Measurements from ENCODE around the gene SPEF1.
A peak's percentile ranks its signal among the peaks of the same experiment; 100 is the strongest.

The SPEF1 gene

DNA sequence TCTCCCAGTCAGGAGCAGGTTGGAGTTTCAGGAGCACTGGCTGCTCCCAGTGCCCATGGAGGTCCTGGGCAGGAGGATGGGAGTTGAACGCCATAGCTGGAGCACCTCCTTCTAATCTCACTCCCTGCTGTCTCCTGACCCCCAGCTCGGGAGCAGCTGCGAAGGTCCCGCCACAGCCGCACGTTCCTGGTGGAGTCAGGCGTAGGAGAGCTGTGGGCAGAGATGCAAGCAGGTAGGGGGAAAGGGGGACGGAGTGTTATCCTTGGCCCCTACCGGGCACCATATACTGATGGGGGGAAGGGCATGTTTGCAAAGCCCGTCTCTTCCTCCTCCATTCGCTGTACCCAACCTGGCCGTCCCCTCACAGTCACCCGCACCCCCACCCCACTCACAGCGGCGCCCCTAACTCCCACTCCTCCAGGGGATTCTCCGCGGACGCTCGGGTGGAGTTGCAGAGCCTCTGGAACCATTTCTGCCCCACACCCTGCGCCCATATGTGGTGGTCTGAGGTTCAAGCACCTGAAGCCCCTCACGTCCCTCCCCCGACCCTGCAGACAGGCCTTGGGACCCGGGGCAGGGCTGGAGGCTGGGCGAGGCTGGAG is 32.1 kb downstream of the SPEF1 start:
- Histone ChIP-seq H3K9me3 (ENCODE audit: control insufficient read depth in 1 of 2, low read length in 2 of 2) (no peaks in the 10 kb centered on the region), H3K36me3 (ENCODE audit: control insufficient read depth in 1 of 2, insufficient read depth in 2 of 2, low read length in 2 of 2) (no peaks in the 10 kb centered on the region), H3K4me1 (ENCODE audit: control insufficient read depth in 1 of 2, insufficient read depth in 2 of 2, low read length in 2 of 2) (peaks cover 31 to 44% of the 10 kb centered on the region in 2 donors), H3K27me3 (ENCODE audit: control insufficient read depth in 1 of 2, insufficient read depth in 2 of 2, low read length in 2 of 2) (peaks cover 0 to 3% of the 10 kb centered on the region in 2 donors), H3K4me3 (ENCODE audit: low read depth in 1 of 2, low read length in 2 of 2) (no peak overlapping the region), H3K9ac (ENCODE audit: low read depth in 1 of 2, low read length in 2 of 2) (no peak overlapping the region), H3K27ac (ENCODE audit: low read depth, low read length) (no peak overlapping the region)

DNA sequence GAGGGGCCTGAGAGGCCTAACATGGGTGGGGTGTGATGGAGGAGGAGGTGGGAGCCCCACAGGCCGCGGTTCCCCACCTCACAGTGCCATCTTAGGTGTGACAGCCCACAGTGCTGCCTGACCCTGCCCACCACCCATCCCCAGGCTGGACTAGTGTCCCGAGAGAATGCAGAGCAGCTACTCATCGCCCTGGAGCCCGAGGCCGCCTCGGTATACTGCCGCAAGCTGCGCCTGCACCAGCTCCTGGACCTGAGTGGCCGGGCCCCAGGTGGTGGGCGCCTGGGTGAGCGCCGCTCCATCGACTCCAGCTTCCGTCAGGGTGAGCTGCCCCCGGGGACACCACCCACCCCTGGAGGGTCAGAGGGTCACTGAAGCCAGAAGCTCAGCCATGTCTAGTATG is 33.2 kb downstream of the SPEF1 start:
- Histone ChIP-seq H3K27ac (ENCODE audit: low read depth, low read length) (no peak overlapping the region), H3K9ac (ENCODE audit: low read depth in 1 of 2, low read length in 2 of 2) (no peak overlapping the region), H3K4me1 (ENCODE audit: control insufficient read depth in 1 of 2, insufficient read depth in 2 of 2, low read length in 2 of 2) (peaks cover 31 to 44% of the 10 kb centered on the region in 2 donors), H3K9me3 (ENCODE audit: control insufficient read depth in 1 of 2, low read length in 2 of 2) (no peaks in the 10 kb centered on the region), H3K27me3 (ENCODE audit: control insufficient read depth in 1 of 2, insufficient read depth in 2 of 2, low read length in 2 of 2) (peaks cover 0 to 3% of the 10 kb centered on the region in 2 donors), H3K4me3 (ENCODE audit: low read depth in 1 of 2, low read length in 2 of 2) (no peak overlapping the region), H3K36me3 (ENCODE audit: control insufficient read depth in 1 of 2, insufficient read depth in 2 of 2, low read length in 2 of 2) (no peaks in the 10 kb centered on the region)

DNA sequence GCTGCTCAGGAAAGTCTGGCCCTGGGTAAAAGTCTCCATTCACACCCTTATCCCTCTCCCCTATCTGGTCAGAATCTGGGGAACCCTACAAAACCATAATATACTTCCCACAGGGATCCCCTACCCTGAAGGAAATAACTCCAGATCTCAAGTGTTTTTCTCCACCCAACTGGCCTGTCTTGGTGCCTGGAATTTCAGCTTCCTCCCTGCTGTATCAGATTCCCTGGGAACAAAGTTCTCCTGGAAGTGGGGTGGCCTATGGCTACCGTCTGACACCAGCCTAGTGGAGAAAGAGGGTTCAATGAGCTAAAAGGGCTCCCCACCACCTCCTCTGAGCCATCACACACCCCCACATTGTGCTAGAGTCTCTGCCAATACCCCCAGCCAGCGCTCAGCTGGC is 33.8 kb downstream of the SPEF1 start:
- no peaks in the 10 kb centered on the region for H3K9me3 ChIP-seq (ENCODE audit: control insufficient read depth in 1 of 2, low read length in 2 of 2)
- H3K36me3 ChIP-seq (ENCODE audit: control insufficient read depth in 1 of 2, insufficient read depth in 2 of 2, low read length in 2 of 2): no peaks in the 10 kb centered on the region
- no peak overlapping the region for H3K9ac ChIP-seq (ENCODE audit: low read depth in 1 of 2, low read length in 2 of 2)
- H3K4me1 ChIP-seq (ENCODE audit: control insufficient read depth in 1 of 2, insufficient read depth in 2 of 2, low read length in 2 of 2): peaks cover 27 to 39% of the 10 kb centered on the region in 2 donors
- H3K4me3 ChIP-seq (ENCODE audit: low read depth in 1 of 2, low read length in 2 of 2): no peak overlapping the region
- no peak overlapping the region for H3K27ac ChIP-seq (ENCODE audit: low read depth, low read length)
- H3K27me3 ChIP-seq (ENCODE audit: control insufficient read depth in 1 of 2, insufficient read depth in 2 of 2, low read length in 2 of 2): peaks cover 0 to 3% of the 10 kb centered on the region in 2 donors

DNA sequence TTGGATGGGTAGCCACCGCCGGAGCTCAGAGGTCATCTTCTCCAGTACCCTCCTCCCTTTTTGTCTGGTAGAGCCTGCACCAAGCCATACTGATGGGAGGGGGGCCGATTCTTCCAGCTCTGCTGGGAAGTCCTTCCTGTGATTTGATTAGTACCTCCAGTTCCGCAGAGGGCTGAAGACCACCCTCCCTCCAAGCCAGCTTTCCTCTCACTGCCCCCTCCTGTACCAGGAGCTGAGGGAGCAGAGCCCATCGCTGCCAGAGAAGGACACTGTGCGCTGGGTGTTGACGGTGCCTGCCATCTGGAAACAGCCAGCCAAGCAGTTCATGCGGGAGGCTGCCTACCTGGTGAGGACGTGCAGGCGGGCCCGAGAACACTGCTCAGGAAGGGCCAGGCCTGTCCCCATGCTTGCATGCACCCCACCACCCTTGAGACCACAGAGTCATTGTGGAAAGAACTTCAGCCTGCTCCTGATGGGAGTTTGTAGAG is 35.5 kb downstream of the SPEF1 start:
- Histone ChIP-seq H3K36me3 (ENCODE audit: control insufficient read depth in 1 of 2, insufficient read depth in 2 of 2, low read length in 2 of 2) (no peaks in the 10 kb centered on the region), H3K9ac (ENCODE audit: low read depth in 1 of 2, low read length in 2 of 2) (no peak overlapping the region), H3K9me3 (ENCODE audit: control insufficient read depth in 1 of 2, low read length in 2 of 2) (no peaks in the 10 kb centered on the region), H3K4me1 (ENCODE audit: control insufficient read depth in 1 of 2, insufficient read depth in 2 of 2, low read length in 2 of 2) (peaks cover 24 to 37% of the 10 kb centered on the region in 2 donors), H3K27me3 (ENCODE audit: control insufficient read depth in 1 of 2, insufficient read depth in 2 of 2, low read length in 2 of 2) (peaks cover 0 to 3% of the 10 kb centered on the region in 2 donors), H3K4me3 (ENCODE audit: low read depth in 1 of 2, low read length in 2 of 2) (no peak overlapping the region), H3K27ac (ENCODE audit: low read depth, low read length) (no peak overlapping the region)

DNA sequence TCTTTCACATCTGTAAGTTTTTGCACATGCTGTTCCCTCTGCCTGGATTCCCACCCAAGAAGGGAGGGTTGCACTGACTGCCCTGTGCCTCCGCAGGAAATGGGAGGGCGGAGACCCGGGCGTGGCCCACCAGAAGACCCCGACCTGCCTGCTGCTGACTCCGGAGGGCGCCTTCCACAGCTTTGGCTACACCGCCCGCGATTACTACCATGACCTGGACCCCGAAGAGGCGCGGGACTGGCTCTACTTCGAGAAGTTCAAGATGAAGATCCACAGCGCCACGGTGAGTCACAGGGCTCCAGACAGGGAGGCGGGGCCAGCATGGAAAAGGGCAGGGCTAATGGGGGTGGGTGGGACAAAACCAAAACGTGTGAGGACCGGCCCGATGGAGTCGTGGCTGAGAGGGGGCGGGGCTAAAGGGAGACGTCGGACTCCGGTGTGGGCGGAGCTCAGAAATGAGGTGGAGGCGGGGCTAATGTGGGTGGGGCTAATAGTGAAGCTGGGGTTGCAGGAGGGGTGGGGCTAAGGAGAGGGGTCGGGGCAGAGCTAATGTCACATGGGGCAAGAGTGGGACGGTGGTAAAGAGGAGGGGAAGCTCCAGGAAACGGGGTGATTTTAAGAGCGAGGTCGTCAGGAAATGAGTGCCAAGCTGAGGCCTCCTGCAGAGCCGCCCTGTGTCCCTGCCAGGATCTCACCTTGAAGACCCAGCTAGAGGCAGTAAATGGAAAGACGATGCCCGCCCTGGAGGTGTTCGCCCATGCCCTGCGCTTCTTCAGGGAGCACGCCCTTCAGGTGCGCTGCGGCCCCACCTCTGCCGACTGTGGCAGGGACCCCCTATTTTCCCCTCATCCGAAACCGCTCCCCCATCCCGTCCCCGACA is 36.2 kb downstream of the SPEF1 start:
- Histone ChIP-seq H3K9ac (ENCODE audit: low read depth in 1 of 2, low read length in 2 of 2) (no peak overlapping the region), H3K4me3 (ENCODE audit: low read depth in 1 of 2, low read length in 2 of 2) (peak overlapping the region; percentile 49 to 50), H3K27me3 (ENCODE audit: control insufficient read depth in 1 of 2, insufficient read depth in 2 of 2, low read length in 2 of 2) (no peaks in the 10 kb centered on the region), H3K36me3 (ENCODE audit: control insufficient read depth in 1 of 2, insufficient read depth in 2 of 2, low read length in 2 of 2) (no peaks in the 10 kb centered on the region), H3K27ac (ENCODE audit: low read depth, low read length) (no peak overlapping the region), H3K9me3 (ENCODE audit: control insufficient read depth in 1 of 2, low read length in 2 of 2) (no peaks in the 10 kb centered on the region), H3K4me1 (ENCODE audit: control insufficient read depth in 1 of 2, insufficient read depth in 2 of 2, low read length in 2 of 2) (peaks cover 24 to 34% of the 10 kb centered on the region in 2 donors)

DNA sequence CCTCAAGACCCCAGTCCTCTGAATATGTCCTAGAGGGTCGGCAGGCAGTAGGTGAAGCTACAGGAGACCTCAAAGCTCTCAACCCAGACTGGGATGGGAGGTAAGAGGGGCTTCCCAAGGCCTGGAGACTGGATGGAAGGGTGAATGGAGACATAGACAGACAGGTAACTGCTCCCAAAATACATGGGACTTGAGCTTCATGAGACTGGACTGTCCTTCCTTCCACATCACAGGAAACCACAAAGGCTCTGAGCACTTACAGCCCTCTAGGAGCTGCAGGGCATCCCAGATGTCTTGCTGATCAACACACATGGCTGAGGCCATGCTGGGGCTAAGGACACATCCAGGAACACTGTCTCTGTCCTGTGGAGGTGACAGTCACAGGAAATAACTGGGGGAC is 37.2 kb downstream of the SPEF1 start:
- Histone ChIP-seq H3K36me3 (ENCODE audit: control insufficient read depth in 1 of 2, insufficient read depth in 2 of 2, low read length in 2 of 2) (no peaks in the 10 kb centered on the region), H3K4me3 (ENCODE audit: low read depth in 1 of 2, low read length in 2 of 2) (no peak overlapping the region), H3K4me1 (ENCODE audit: control insufficient read depth in 1 of 2, insufficient read depth in 2 of 2, low read length in 2 of 2) (peaks cover 21 to 26% of the 10 kb centered on the region in 2 donors), H3K9ac (ENCODE audit: low read depth in 1 of 2, low read length in 2 of 2) (no peak overlapping the region), H3K27ac (ENCODE audit: low read depth, low read length) (no peak overlapping the region), H3K9me3 (ENCODE audit: control insufficient read depth in 1 of 2, low read length in 2 of 2) (no peaks in the 10 kb centered on the region), H3K27me3 (ENCODE audit: control insufficient read depth in 1 of 2, insufficient read depth in 2 of 2, low read length in 2 of 2) (no peaks in the 10 kb centered on the region)

DNA sequence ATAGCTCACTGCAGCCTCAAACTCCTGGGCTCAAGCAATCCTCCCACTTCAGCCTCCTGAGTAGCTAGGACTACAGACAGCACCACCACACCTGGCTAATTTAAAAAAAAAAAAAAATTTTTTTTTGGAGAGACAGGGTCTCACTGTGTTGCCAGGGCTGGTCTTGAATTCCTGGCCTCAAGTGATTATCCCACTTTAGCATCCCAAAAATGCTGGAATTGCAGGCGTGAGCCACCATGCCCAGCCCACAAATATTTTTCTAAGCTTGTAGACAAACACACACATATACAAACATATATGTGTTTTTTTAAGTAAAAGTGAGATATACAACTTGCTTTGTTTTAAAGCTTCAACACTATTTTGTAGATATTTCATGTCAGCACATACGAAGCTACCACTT is 38.0 kb downstream of the SPEF1 start:
- peaks cover 15 to 22% of the 10 kb centered on the region in 2 donors for H3K4me1 ChIP-seq (ENCODE audit: control insufficient read depth in 1 of 2, insufficient read depth in 2 of 2, low read length in 2 of 2)
- H3K4me3 ChIP-seq (ENCODE audit: low read depth in 1 of 2, low read length in 2 of 2): no peak overlapping the region
- H3K27ac ChIP-seq (ENCODE audit: low read depth, low read length): no peak overlapping the region
- H3K27me3 ChIP-seq (ENCODE audit: control insufficient read depth in 1 of 2, insufficient read depth in 2 of 2, low read length in 2 of 2): no peaks in the 10 kb centered on the region
- no peak overlapping the region for H3K9ac ChIP-seq (ENCODE audit: low read depth in 1 of 2, low read length in 2 of 2)
- no peaks in the 10 kb centered on the region for H3K36me3 ChIP-seq (ENCODE audit: control insufficient read depth in 1 of 2, insufficient read depth in 2 of 2, low read length in 2 of 2)
- H3K9me3 ChIP-seq (ENCODE audit: control insufficient read depth in 1 of 2, low read length in 2 of 2): no peaks in the 10 kb centered on the region

DNA sequence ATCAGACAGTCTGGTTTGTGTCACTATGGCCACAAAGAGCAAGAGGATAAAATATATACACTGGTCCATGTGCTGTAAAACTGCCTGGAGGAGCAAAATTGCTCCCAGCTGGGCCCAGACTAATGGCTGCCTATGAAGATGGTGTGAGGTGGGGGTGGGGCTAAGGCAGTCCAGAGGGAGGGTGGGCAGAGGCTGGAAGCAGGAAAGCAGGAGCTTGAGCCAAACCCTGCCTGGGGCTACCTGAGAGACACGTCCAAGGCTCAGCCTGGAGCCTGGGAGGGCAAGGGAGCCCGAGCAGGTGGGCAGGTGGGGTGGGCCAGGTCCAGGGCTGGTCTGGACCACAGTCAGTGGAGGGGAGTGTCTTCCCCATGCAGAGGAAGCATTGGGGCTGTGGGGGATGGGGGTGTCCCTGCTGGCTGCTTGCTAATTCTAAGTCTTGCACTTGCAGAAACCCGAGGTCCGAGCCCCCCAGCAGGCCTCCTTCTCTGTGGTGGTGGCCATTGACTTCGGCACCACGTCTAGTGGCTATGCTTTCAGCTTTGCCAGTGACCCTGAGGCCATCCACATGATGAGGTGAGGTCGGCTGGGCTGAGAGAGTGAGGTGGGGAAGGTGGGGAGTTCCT is 39.3 kb downstream of the SPEF1 start:
- no peak overlapping the region for H3K27ac ChIP-seq (ENCODE audit: low read depth, low read length)
- H3K4me1 ChIP-seq (ENCODE audit: control insufficient read depth in 1 of 2, insufficient read depth in 2 of 2, low read length in 2 of 2): peaks cover 2 to 12% of the 10 kb centered on the region in 2 donors
- no peaks in the 10 kb centered on the region for H3K36me3 ChIP-seq (ENCODE audit: control insufficient read depth in 1 of 2, insufficient read depth in 2 of 2, low read length in 2 of 2)
- no peaks in the 10 kb centered on the region for H3K9me3 ChIP-seq (ENCODE audit: control insufficient read depth in 1 of 2, low read length in 2 of 2)
- H3K9ac ChIP-seq (ENCODE audit: low read depth in 1 of 2, low read length in 2 of 2): no peak overlapping the region
- H3K27me3 ChIP-seq (ENCODE audit: control insufficient read depth in 1 of 2, insufficient read depth in 2 of 2, low read length in 2 of 2): no peaks in the 10 kb centered on the region
- H3K4me3 ChIP-seq (ENCODE audit: low read depth in 1 of 2, low read length in 2 of 2): no peak overlapping the region

DNA sequence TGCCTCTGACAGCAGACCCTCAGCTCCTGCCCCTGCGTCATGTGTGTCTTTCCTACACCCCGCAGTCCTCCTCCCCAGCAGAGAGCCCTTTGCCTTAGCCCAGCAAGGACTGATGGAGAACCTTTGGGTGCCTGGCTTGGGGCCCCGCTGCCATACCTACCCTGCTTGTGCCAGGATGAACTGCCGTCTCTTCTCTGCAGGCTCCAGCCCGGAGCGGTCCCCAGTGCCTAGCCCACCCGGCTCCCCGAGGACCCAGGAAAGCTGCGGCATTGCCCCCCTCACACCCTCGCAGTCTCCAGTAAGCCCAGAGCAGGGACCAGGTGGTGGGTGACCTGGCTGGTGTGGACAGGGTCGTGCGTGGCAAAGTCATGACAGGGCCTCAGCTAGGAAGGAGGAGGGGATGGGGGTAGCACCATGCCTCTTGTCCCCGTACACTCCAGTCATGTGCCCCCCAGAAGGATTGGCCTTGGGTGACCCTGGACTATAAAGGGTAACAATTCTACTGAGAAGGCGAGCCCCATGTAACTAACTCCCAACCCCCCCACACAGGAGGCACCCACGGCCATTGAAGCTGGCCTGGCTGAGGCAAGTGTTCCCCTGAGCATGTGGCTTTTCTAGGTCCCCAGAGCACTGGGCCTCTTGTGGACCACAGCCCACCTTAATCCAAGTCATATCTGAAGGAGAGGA is 40.5 kb downstream of the SPEF1 start:
- Histone ChIP-seq H3K27me3 (ENCODE audit: control insufficient read depth in 1 of 2, insufficient read depth in 2 of 2, low read length in 2 of 2) (no peaks in the 10 kb centered on the region), H3K9ac (ENCODE audit: low read depth in 1 of 2, low read length in 2 of 2) (no peak overlapping the region), H3K4me3 (ENCODE audit: low read depth in 1 of 2, low read length in 2 of 2) (no peak overlapping the region), H3K4me1 (ENCODE audit: control insufficient read depth in 1 of 2, insufficient read depth in 2 of 2, low read length in 2 of 2) (peaks cover 6 to 17% of the 10 kb centered on the region in 2 donors), H3K27ac (ENCODE audit: low read depth, low read length) (no peak overlapping the region), H3K36me3 (ENCODE audit: control insufficient read depth in 1 of 2, insufficient read depth in 2 of 2, low read length in 2 of 2) (no peaks in the 10 kb centered on the region), H3K9me3 (ENCODE audit: control insufficient read depth in 1 of 2, low read length in 2 of 2) (no peaks in the 10 kb centered on the region)

All from duodenal mucosa (tissue), 2 donors.